Gastrocnemius medialis (tissue), 4 donors: ENCODE measurements around the gene SMARCB1.

ENCODE experiments used
- POLR2A ChIP-seq, 2 donors: fragments of 450-650 bp; IDR thresholded peaks; one replicate each; pipeline ENCODE4 v1.6.1; 2017; ENCODE audit warnings: antibody characterized with exemption in 2 of 2, mild to moderate bottlenecking in 2 of 2, moderate library complexity in 2 of 2
- TF ChIP-seq, protein P1 (sequence below), 5 experiments: fragments of 450-650 bp in 3 of 5; fragments of 200-600 bp in 2 of 5; sonication (generic) in 2 of 5; IDR thresholded peaks in 4 of 5; conservative IDR thresholded peaks in 1 of 5; 1 replicate in 4 of 5; 2 replicates in 1 of 5; pipeline ENCODE4 v1.5.1; 2016 to 2019; ENCODE audit warnings: antibody characterized with exemption in 5 of 5, mild to moderate bottlenecking in 3 of 5, moderate library complexity in 3 of 5

DNA sequence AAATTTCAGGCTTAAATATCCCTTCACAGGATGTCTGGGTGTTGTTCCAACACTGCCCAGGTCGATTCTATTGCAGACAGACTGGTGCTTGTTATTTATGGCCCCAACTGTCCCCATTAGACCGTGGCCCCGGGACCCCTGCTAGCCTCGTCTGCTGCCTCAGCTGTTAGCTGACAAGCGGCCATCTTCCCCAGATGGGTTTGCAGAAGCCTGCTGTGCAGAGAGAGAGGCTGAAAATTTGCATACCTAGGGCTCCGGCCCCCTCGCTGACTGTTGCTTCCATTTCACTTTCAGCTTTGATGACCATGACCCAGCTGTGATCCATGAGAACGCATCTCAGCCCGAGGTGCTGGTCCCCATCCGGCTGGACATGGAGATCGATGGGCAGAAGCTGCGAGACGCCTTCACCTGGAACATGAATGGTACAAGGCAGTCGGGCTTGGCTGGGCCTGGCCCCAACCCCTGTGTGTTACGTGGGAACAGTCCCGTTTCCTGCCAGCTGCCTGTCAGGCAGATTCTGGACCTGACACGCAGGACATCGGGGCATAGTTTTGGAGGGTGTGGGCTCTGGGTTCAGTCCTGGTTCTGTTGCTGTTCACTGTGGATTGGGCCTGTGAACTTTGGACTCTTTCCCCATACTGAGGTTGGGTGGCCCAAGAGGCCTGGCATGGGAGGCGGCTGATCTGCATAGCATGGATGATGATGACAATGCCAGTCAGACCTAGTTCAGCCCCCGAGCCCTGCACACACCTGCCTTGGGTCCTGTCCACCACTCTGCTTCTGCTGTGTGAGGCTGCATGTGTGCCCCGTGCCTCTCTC is 16.4 kb downstream of the SMARCB1 start:
- TF ChIP-seq, protein P1, sequence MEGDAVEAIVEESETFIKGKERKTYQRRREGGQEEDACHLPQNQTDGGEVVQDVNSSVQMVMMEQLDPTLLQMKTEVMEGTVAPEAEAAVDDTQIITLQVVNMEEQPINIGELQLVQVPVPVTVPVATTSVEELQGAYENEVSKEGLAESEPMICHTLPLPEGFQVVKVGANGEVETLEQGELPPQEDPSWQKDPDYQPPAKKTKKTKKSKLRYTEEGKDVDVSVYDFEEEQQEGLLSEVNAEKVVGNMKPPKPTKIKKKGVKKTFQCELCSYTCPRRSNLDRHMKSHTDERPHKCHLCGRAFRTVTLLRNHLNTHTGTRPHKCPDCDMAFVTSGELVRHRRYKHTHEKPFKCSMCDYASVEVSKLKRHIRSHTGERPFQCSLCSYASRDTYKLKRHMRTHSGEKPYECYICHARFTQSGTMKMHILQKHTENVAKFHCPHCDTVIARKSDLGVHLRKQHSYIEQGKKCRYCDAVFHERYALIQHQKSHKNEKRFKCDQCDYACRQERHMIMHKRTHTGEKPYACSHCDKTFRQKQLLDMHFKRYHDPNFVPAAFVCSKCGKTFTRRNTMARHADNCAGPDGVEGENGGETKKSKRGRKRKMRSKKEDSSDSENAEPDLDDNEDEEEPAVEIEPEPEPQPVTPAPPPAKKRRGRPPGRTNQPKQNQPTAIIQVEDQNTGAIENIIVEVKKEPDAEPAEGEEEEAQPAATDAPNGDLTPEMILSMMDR (IDR thresholded peaks at IDR 0.05 in 4 of 5, conservative IDR thresholded peaks at IDR 0.05 in 1 of 5): no peak
- TF ChIP-seq POLR2A (IDR thresholded peaks at IDR 0.05): no peak
